Measurements from ENCODE around the gene BCL3. TPM values are rescaled to one million over a fixed set of nuclear protein-coding genes. Genes with fewer than 3 reads are reported as not detected.

The BCL3 gene
- total and polyA plus RNA-seq, 2 experiments from 2014 or later = 1.4 to 4.1 TPM

DNA sequence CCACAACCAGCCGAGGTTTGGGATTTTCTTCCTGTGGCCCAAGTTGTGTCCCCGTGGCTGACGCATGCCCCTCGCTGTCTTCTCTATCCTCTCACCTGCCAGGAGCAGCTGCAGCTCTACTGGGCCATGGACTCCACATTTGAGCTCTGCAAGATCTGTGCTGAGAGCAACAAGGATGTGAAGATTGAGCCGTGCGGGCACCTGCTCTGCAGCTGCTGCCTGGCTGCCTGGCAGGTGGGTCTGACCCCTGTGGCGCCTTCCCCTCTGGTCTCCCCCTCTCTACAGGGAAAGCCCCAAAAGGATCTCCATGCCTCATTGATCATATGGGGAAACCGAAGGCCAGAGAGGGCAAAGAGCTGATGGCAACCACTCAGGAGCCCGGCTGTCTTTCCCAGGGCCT, 43.8 kb downstream of the BCL3 start (continued):
- TF ChIP-seq, protein P1, sequence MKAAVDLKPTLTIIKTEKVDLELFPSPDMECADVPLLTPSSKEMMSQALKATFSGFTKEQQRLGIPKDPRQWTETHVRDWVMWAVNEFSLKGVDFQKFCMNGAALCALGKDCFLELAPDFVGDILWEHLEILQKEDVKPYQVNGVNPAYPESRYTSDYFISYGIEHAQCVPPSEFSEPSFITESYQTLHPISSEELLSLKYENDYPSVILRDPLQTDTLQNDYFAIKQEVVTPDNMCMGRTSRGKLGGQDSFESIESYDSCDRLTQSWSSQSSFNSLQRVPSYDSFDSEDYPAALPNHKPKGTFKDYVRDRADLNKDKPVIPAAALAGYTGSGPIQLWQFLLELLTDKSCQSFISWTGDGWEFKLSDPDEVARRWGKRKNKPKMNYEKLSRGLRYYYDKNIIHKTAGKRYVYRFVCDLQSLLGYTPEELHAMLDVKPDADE (IDR thresholded peaks at IDR 0.05) = no peak
- TF ChIP-seq CREB1 (CRISPR knock-in tag; IDR thresholded peaks at IDR 0.05; ENCODE audit: low read depth) = no peak

DNA sequence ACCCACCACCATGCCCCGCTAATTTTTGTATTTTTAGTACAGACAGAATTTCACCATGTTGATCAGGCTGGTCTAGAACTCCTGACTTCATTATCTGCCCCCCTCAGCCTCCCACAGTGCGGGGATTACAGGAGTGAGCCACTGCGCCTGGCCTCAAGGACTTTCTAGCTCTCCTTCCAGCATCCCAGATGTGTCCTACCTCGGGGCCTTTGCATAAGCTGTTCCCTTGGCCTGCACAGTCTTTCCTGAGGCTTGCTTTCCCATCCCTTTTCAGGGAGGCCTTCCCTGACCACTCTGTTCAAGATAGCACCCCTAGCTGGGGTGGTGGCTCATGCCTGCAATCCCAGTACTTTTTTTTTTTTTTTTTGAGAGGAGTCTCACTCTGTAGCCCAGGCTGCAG, 46.1 kb downstream of the BCL3 start:
- Mint-ChIP-seq H3K27me3 (ENCODE audit: insufficient read depth, low read depth, poor library complexity) (peaks cover 18% of the 10 kb centered on the region), H3K9me3 (no peaks in the 10 kb centered on the region; the same call in 2 of the 3 replicates), H3K4me3 (no peak overlapping the region), H3K27ac (no peak overlapping the region), H3K36me3 (ENCODE audit: low read depth) (peaks cover 59% of the 10 kb centered on the region), H3K4me1 (peaks cover 16% of the 10 kb centered on the region)
- Histone ChIP-seq H3K36me3 (ENCODE audit: insufficient read depth) (0 out of 2 replicates have a peak, but pooled peaks cover 5% of the 10 kb centered on the region), H3K27ac (ENCODE audit: low read depth) (no peak overlapping the region), H3K9me2 (ENCODE audit: insufficient read depth) (no peaks in the 10 kb centered on the region), H3K4me1 (ENCODE audit: insufficient read depth) (peaks cover 17% of the 10 kb centered on the region), H2AFZ (no peak overlapping the region), H3K4me2 (no peak overlapping the region), H3K4me3 (no peak overlapping the region), H3F3A (replicated peaks; ENCODE audit: low read depth) (peaks cover 14% of the 10 kb centered on the region; the same call in 1 of the 2 replicates), H3K79me2 (replicated peaks; ENCODE audit: insufficient read depth) (no peaks in the 10 kb centered on the region), H3K27me3 (ENCODE audit: insufficient read depth) (no peaks in the 10 kb centered on the region), H4K20me1 (replicated peaks; ENCODE audit: insufficient read depth) (no peaks in the 10 kb centered on the region)
- no peak for ATAC-seq
- DNase-seq (ENCODE audit: low spot score) = no peak
- no peak for TF ChIP-seq JUNB (IDR thresholded peaks at IDR 0.05; ENCODE audit: unreplicated experiment)
- TF ChIP-seq, protein P2, sequence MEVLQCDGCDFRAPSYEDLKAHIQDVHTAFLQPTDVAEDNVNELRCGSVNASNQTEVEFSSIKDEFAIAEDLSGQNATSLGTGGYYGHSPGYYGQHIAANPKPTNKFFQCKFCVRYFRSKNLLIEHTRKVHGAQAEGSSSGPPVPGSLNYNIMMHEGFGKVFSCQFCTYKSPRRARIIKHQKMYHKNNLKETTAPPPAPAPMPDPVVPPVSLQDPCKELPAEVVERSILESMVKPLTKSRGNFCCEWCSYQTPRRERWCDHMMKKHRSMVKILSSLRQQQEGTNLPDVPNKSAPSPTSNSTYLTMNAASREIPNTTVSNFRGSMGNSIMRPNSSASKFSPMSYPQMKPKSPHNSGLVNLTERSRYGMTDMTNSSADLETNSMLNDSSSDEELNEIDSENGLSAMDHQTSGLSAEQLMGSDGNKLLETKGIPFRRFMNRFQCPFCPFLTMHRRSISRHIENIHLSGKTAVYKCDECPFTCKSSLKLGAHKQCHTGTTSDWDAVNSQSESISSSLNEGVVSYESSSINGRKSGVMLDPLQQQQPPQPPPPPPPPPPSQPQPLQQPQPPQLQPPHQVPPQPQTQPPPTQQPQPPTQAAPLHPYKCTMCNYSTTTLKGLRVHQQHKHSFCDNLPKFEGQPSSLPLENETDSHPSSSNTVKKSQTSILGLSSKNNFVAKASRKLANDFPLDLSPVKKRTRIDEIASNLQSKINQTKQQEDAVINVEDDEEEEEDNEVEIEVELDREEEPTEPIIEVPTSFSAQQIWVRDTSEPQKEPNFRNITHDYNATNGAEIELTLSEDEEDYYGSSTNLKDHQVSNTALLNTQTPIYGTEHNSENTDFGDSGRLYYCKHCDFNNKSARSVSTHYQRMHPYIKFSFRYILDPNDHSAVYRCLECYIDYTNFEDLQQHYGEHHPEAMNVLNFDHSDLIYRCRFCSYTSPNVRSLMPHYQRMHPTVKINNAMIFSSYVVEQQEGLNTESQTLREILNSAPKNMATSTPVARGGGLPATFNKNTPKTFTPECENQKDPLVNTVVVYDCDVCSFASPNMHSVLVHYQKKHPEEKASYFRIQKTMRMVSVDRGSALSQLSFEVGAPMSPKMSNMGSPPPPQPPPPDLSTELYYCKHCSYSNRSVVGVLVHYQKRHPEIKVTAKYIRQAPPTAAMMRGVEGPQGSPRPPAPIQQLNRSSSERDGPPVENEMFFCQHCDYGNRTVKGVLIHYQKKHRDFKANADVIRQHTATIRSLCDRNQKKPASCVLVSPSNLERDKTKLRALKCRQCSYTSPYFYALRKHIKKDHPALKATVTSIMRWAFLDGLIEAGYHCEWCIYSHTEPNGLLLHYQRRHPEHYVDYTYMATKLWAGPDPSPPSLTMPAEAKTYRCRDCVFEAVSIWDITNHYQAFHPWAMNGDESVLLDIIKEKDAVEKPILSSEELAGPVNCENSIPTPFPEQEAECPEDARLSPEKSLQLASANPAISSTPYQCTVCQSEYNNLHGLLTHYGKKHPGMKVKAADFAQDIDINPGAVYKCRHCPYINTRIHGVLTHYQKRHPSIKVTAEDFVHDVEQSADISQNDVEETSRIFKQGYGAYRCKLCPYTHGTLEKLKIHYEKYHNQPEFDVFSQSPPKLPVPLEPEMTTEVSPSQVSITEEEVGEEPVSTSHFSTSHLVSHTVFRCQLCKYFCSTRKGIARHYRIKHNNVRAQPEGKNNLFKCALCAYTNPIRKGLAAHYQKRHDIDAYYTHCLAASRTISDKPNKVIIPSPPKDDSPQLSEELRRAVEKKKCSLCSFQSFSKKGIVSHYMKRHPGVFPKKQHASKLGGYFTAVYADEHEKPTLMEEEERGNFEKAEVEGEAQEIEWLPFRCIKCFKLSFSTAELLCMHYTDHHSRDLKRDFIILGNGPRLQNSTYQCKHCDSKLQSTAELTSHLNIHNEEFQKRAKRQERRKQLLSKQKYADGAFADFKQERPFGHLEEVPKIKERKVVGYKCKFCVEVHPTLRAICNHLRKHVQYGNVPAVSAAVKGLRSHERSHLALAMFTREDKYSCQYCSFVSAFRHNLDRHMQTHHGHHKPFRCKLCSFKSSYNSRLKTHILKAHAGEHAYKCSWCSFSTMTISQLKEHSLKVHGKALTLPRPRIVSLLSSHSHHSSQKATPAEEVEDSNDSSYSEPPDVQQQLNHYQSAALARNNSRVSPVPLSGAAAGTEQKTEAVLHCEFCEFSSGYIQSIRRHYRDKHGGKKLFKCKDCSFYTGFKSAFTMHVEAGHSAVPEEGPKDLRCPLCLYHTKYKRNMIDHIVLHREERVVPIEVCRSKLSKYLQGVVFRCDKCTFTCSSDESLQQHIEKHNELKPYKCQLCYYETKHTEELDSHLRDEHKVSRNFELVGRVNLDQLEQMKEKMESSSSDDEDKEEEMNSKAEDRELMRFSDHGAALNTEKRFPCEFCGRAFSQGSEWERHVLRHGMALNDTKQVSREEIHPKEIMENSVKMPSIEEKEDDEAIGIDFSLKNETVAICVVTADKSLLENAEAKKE (CRISPR knock-in tag; IDR thresholded peaks at IDR 0.05) = no peak
- no peak for TF ChIP-seq ZNF331 (CRISPR knock-in tag; IDR thresholded peaks at IDR 0.05; ENCODE audit: low read depth)
- TF ChIP-seq EZH2phosphoT487 (IDR thresholded peaks at IDR 0.05; ENCODE audit: unreplicated experiment) = no peak
- TF ChIP-seq, protein P3, sequence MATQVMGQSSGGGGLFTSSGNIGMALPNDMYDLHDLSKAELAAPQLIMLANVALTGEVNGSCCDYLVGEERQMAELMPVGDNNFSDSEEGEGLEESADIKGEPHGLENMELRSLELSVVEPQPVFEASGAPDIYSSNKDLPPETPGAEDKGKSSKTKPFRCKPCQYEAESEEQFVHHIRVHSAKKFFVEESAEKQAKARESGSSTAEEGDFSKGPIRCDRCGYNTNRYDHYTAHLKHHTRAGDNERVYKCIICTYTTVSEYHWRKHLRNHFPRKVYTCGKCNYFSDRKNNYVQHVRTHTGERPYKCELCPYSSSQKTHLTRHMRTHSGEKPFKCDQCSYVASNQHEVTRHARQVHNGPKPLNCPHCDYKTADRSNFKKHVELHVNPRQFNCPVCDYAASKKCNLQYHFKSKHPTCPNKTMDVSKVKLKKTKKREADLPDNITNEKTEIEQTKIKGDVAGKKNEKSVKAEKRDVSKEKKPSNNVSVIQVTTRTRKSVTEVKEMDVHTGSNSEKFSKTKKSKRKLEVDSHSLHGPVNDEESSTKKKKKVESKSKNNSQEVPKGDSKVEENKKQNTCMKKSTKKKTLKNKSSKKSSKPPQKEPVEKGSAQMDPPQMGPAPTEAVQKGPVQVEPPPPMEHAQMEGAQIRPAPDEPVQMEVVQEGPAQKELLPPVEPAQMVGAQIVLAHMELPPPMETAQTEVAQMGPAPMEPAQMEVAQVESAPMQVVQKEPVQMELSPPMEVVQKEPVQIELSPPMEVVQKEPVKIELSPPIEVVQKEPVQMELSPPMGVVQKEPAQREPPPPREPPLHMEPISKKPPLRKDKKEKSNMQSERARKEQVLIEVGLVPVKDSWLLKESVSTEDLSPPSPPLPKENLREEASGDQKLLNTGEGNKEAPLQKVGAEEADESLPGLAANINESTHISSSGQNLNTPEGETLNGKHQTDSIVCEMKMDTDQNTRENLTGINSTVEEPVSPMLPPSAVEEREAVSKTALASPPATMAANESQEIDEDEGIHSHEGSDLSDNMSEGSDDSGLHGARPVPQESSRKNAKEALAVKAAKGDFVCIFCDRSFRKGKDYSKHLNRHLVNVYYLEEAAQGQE (IDR thresholded peaks at IDR 0.05; ENCODE audit: unreplicated experiment) = no peak
- TF ChIP-seq, protein P4, sequence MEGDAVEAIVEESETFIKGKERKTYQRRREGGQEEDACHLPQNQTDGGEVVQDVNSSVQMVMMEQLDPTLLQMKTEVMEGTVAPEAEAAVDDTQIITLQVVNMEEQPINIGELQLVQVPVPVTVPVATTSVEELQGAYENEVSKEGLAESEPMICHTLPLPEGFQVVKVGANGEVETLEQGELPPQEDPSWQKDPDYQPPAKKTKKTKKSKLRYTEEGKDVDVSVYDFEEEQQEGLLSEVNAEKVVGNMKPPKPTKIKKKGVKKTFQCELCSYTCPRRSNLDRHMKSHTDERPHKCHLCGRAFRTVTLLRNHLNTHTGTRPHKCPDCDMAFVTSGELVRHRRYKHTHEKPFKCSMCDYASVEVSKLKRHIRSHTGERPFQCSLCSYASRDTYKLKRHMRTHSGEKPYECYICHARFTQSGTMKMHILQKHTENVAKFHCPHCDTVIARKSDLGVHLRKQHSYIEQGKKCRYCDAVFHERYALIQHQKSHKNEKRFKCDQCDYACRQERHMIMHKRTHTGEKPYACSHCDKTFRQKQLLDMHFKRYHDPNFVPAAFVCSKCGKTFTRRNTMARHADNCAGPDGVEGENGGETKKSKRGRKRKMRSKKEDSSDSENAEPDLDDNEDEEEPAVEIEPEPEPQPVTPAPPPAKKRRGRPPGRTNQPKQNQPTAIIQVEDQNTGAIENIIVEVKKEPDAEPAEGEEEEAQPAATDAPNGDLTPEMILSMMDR (conservative IDR thresholded peaks at IDR 0.05; ENCODE audit: low read depth in 2 of 2) = no peak
- TF ChIP-seq ZNF114 (CRISPR knock-in tag; IDR thresholded peaks at IDR 0.05) = no peak
- TF ChIP-seq EZH2 (IDR thresholded peaks at IDR 0.05; ENCODE audit: low read depth, unreplicated experiment) = no peak
- no peak for TF ChIP-seq STAT1 (IDR thresholded peaks at IDR 0.05; ENCODE audit: unreplicated experiment)
- no peak for TF ChIP-seq CREB1 (CRISPR knock-in tag; IDR thresholded peaks at IDR 0.05; ENCODE audit: low read depth)
- TF ChIP-seq, protein P1 (IDR thresholded peaks at IDR 0.05) = no peak

Measured in GM23338 (cell line).